Muscle of leg (tissue), 11 donors: ENCODE results near the gene CCT8. TPM values are rescaled to one million over a fixed set of nuclear protein-coding genes. Genes with fewer than 3 reads are reported as not detected.
A peak's percentile ranks its signal among the peaks of the same experiment; 100 is the strongest.

Source experiments
- DNase-seq: peaks from one replicate; pipeline ENCODE4 v3.0.0; 2013
- H3K27ac ChIP-seq: one replicate; pipeline ENCODE4 v1.5.1; 2013; ENCODE audit warnings: mild to moderate bottlenecking, low read length, control low read depth
- H3K27me3 ChIP-seq: one replicate; pipeline ENCODE4 v1.6.1; 2013; ENCODE audit warnings: low read length; ENCODE audit not compliant: control insufficient read depth, insufficient read depth
- H3K36me3 ChIP-seq: one replicate; pipeline ENCODE4 v1.6.1; 2013; ENCODE audit warnings: low read length; ENCODE audit not compliant: control insufficient read depth, insufficient read depth
- H3K4me1 ChIP-seq: one replicate; pipeline ENCODE4 v1.6.1; 2013; ENCODE audit warnings: low read length; ENCODE audit not compliant: control insufficient read depth, insufficient read depth
- H3K4me3 ChIP-seq: one replicate; pipeline ENCODE4 v1.5.1; 2013; ENCODE audit warnings: low read length, control low read depth
- H3K9me3 ChIP-seq: replicated peaks from 2 replicates; pipeline ENCODE4 v1.6.1; 2013; ENCODE audit warnings: low read depth, low read length; ENCODE audit not compliant: control insufficient read depth
- WGBS: methylation state at CpG from one replicate; pipeline ENCODE4 v1.1.5; 2013; ENCODE audit warnings: missing lambda C conversion rate; ENCODE audit not compliant: insufficient coverage; 5-methylcytosine and 5-hydroxymethylcytosine counted together
- polyA plus RNA-seq, 8 donors: library from polyadenylated mRNA; unstranded; fragments of 120-200 nt; gene quantifications; one replicate each; pipeline versions ENCODE4 v1.2.1 to v1.2.3, GENCODE V29; 2013; ENCODE audit warnings: inconsistent platforms in 1 of 8, low replicate concordance in 1 of 8; ENCODE audit not compliant: insufficient read length in 8 of 8, insufficient read depth in 1 of 8
- total RNA-seq: library from RNA; stranded (reverse); fragments of 120-200 nt; gene quantifications from one replicate; pipeline ENCODE4 v1.2.4, GENCODE V29; 2013

Gene CCT8
- total and polyA plus RNA-seq, 9 donors, result 117 to 181 (median 165) TPM

DNA sequence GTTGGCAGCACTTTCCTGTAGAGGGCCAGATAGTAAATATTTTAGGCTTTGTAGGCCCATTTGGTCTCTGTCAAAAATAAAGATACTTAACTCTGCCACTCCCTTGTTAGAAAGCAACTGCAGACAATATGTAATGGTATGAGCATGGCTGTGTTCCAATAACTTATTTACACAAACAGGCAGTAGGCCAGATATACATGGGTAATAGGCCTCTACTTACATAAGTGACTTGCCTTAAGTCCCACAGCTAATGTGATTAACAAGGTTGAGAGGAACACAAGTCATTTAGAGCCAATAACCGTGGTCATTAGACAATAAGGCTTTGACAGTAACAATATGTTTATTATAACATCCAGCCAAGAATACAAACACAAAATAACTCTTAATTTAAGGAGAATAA is 17.4 kb downstream of the CCT8 start:
- Histone ChIP-seq H3K4me3 (no peak overlapping the region), H3K36me3 (peaks cover 58% of the 10 kb centered on the region), H3K4me1 (no peaks in the 10 kb centered on the region), H3K27ac (no peak overlapping the region), H3K27me3 (no peaks in the 10 kb centered on the region), H3K9me3 (no peaks in the 10 kb centered on the region)
- DNase-seq, result no peak
- no CpG with 5 or more reads among the region's 1 CpG for WGBS

DNA sequence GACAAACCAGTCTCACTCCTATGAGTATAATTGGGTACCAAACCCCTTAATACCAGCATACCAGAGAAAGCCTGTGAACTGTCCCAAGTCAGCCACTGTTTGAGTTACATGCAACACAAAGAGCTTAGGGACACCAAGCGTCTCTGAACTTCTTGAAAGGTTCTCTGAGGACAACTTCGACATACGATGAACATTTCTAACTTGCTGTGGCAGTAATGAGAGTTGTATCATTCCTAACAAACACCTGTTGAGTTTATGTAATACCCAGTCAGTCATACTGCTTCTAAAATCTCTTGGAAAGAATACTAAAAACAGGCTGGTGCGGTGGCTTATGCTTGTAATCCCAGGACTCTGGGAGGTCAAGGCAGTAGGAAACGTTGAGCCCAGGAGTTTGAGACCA is 18.4 kb downstream of the CCT8 start:
- H3K4me1 ChIP-seq, result no peaks in the 10 kb centered on the region
- peaks cover 61% of the 10 kb centered on the region for H3K36me3 ChIP-seq
- no peak overlapping the region for H3K27ac ChIP-seq

DNA sequence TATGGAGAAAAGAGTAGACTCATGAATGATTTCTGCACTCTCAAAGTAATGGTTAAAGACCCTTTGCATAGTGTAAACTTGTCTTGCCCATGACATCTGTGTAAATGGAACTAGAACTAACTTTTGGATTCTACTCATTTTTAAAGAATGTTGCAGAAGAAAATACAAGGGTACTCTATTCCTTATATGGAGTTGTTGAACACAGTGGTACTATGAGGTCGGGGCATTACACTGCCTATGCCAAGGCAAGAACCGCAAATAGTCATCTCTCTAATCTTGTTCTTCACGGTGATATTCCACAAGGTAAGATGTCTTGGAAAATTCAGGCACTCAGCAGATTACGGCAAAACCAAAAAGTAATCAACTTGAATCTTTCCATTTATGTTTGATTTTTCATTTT is 19.8 kb downstream of the CCT8 start:
- Histone ChIP-seq H3K4me3 (no peak overlapping the region), H3K27ac (no peak overlapping the region), H3K27me3 (no peaks in the 10 kb centered on the region), H3K36me3 (peaks cover 68% of the 10 kb centered on the region), H3K4me1 (no peaks in the 10 kb centered on the region), H3K9me3 (no peaks in the 10 kb centered on the region)
- 100% methylated on average over 1 of the region's 4 CpGs for WGBS
- no peak for DNase-seq

More for the DNA sequence above, 18.4 kb downstream of the CCT8 start:
- no peak for DNase-seq
- no peak overlapping the region for H3K4me3 ChIP-seq
- no CpG with 5 or more reads among the region's 5 CpGs for WGBS
- no peaks in the 10 kb centered on the region for H3K9me3 ChIP-seq
- H3K27me3 ChIP-seq, result no peaks in the 10 kb centered on the region

GRCh38 chr21:29053011-29053553 is 20.4 kb downstream of the CCT8 start:
- Histone ChIP-seq H3K4me3 (no peak overlapping the region), H3K9me3 (no peaks in the 10 kb centered on the region), H3K27me3 (no peaks in the 10 kb centered on the region), H3K27ac (no peak overlapping the region), H3K36me3 (peaks cover 64% of the 10 kb centered on the region), H3K4me1 (no peaks in the 10 kb centered on the region)
- DNase-seq, result no peak
- 72% methylated on average over 5 of the region's 5 CpGs for WGBS

- WGBS, result 100% methylated on average over 2 of the region's 5 CpGs
- Histone ChIP-seq H3K27me3 (no peaks in the 10 kb centered on the region), H3K27ac (no peak overlapping the region), H3K36me3 (peaks cover 63% of the 10 kb centered on the region), H3K4me3 (no peak overlapping the region), H3K9me3 (no peaks in the 10 kb centered on the region), H3K4me1 (no peaks in the 10 kb centered on the region)
- DNase-seq, result no peak
Measured at GRCh38 chr21:29052224-29052623, 21.2 kb downstream of the CCT8 start.

- WGBS, result 100% methylated on average over 1 of the region's 1 CpG
- no peaks in the 10 kb centered on the region for H3K27me3 ChIP-seq
Measured at GRCh38 chr21:29034678-29035077, 38.8 kb downstream of the CCT8 start.

DNA sequence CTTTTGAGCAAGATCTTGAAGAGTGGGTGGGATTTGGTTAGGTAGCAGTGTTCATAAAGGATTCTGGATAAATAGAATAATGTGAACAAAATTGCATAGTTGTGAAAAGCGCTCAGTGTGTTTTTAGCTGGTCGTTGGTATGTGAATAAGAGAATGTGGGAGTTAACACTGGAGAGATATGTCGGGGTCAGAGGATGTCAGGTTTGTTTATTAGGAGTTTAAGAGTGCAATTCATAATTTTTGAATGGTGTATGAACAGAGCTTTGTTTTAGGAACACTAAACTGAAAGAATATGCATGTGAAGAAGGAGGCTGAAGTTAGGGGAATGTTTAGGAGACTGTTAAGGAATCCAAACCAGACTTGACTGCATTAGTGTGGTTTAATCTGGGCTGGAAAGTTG is 39.6 kb downstream of the CCT8 start:
- 93% methylated on average over 3 of the region's 3 CpGs for WGBS
- no peaks in the 10 kb centered on the region for H3K4me1 ChIP-seq
- no peaks in the 10 kb centered on the region for H3K9me3 ChIP-seq
- H3K27ac ChIP-seq, result no peak overlapping the region
- H3K36me3 ChIP-seq, result peaks cover 36% of the 10 kb centered on the region
- DNase-seq, result no peak
- no peak overlapping the region for H3K4me3 ChIP-seq
- no peaks in the 10 kb centered on the region for H3K27me3 ChIP-seq

More at GRCh38 chr21:29034678-29035077, 38.8 kb downstream of the CCT8 start:
- peaks cover 32% of the 10 kb centered on the region for H3K36me3 ChIP-seq
- no peak for DNase-seq
- no peaks in the 10 kb centered on the region for H3K9me3 ChIP-seq
- no peak overlapping the region for H3K27ac ChIP-seq
- no peak overlapping the region for H3K4me3 ChIP-seq
- no peaks in the 10 kb centered on the region for H3K4me1 ChIP-seq

DNA sequence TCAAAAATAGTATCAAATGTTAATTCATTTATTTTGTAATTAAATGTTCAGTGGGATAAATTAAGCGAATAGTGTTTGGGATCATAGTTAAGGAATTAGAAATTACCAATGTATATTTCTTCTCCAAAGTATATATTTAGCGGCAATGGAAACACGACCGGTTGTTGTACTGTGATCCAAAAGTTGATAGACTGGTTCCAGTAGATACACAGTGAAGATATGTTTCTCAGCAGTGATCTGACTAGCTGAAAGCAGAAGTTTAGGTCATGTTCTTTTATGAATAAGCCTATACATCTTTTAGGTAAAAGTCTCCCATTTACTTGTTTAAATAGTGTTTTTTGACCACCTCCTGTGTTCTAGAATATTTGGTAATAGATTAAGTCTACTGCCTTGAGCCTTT is 40.1 kb downstream of the CCT8 start:
- Histone ChIP-seq H3K27ac (no peak overlapping the region), H3K4me3 (no peak overlapping the region), H3K36me3 (peaks cover 37% of the 10 kb centered on the region), H3K27me3 (no peaks in the 10 kb centered on the region), H3K9me3 (no peaks in the 10 kb centered on the region), H3K4me1 (no peaks in the 10 kb centered on the region)
- WGBS, result no CpG with 5 or more reads among the region's 4 CpGs
- no peak for DNase-seq

DNA sequence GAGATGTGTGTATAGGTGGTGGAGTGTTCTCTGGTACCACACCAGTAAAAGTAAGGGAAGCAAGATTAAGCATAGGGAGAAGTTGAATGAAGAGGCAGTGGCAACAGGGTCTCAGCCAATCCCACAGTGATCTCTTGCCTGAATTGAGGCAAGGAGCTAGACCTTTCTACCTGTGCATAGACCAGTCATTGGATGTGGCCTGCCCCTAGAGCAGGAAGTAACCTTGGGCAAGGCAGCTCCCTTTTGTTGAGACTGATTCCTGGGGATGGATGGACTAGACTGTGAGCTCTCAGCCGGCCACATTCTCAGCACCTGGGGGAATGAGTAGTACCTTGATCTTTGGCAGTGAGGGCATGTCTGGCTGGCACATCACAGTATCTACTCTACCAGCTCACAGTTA is 42.5 kb downstream of the CCT8 start:
- Histone ChIP-seq H3K9me3 (no peaks in the 10 kb centered on the region), H3K36me3 (peaks cover 32% of the 10 kb centered on the region), H3K4me1 (no peaks in the 10 kb centered on the region), H3K27me3 (no peaks in the 10 kb centered on the region), H3K27ac (no peak overlapping the region), H3K4me3 (no peak overlapping the region)
- WGBS, result no CpG with 5 or more reads among the region's 1 CpG
- no peak for DNase-seq

DNA sequence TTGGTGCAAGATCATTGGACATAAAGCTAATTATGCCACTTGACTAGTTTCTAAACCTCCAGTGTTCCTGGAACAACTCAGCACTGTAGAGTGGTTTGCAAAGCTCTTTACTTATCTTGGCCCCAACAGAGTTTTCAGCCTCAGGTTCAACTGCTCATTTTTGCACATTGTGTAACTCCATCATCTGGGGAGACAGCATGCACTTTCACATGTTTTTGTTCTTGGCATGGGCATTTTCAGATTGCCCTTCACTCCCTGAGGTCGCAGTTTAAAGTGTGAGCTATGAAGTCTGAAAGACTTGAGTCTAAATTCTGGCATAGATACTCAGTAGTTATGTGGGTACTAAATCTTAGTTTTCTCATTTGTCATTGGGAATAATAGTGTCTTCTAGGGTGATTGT is 43.9 kb downstream of the CCT8 start:
- Histone ChIP-seq H3K27me3 (no peaks in the 10 kb centered on the region), H3K4me3 (no peak overlapping the region), H3K27ac (no peak overlapping the region), H3K4me1 (no peaks in the 10 kb centered on the region), H3K36me3 (peaks cover 27% of the 10 kb centered on the region), H3K9me3 (no peaks in the 10 kb centered on the region)
- WGBS, result no CpG with 5 or more reads among the region's 1 CpG
- no peak for DNase-seq

- Histone ChIP-seq H3K4me3 (peak overlapping the region; percentile 77), H3K36me3 (peaks cover 8% of the 10 kb centered on the region), H3K27ac (peak overlapping the region; percentile 95), H3K9me3 (no peaks in the 10 kb centered on the region), H3K4me1 (no peaks in the 10 kb centered on the region), H3K27me3 (no peaks in the 10 kb centered on the region)
- 10% methylated on average over 2 of the region's 6 CpGs for WGBS
- no peak for DNase-seq
Measured at GRCh38 chr21:29025328-29025713, 48.1 kb downstream of the CCT8 start.
